Activated CD4-positive, alpha-beta T cell treated with anti-CD3 and anti-CD28 coated beads for 48 hours (primary cell): ENCODE measurements around the gene RTL3.

Source experiments
- DNase-seq: peaks from one replicate; pipeline ENCODE4 v3.0.0-alpha.2; 2020

RTL3 gene

DNA sequence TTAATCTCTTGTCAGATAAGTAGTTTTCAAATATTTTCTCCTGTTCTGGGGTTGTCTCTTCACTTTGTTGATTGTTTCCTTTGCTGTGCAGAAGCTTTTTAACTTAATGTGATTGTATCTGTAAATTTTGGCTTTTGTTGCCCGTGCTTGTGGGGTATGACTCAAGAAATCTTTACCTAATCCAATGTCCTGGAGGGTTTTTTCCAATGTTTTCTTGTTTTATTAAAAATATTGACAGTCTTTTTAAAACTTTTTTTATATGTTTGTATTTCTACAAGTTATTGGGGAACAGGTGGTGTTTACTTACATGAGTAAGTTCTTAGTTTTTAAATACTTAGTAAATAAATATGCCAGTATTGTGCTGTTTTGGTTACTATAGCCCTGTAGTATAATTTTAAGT, 44.9 kb downstream of the RTL3 start:
- DNase-seq, result no peak
